IMR-90 (cell line): ENCODE data around the gene UNC13C. TPM values are rescaled to one million over a fixed set of nuclear protein-coding genes. Genes with fewer than 3 reads are reported as not detected.

Source experiments
- ATAC-seq: fragments of 200-7000 bp; cut with Tn5 transposase; 2 replicates; pipeline ENCODE4 v1.9.1; 2020; ENCODE audit warnings: low read depth, mild to moderate bottlenecking, moderate library complexity
- BruUV-seq: library from RNA; stranded (reverse); fragments of 400-500 nt; replicated peaks from 2 replicates; lab custom pipeline; 2021; lab: Mats Ljungman, UMichigan
- CTCF ChIA-PET: fragments of 300-600 bp; formaldehyde crosslinking; extraction: SDS; loops from one replicate; lab custom pipeline; 2021; ENCODE audit warnings: antibody characterized with exemption; lab: Yijun Ruan, JAX
- POLR2A ChIA-PET: fragments of 300-600 bp; sonication (Branson Sonifier 250); formaldehyde crosslinking; loops from one replicate; lab custom pipeline; 2022; ENCODE audit warnings: antibody characterized with exemption; ENCODE audit not compliant: unreplicated experiment; lab: Charles Lee
- DNase-seq: peaks from one replicate; pipeline ENCODE4 v3.0.0; 2013
- H2AFZ ChIP-seq: replicated peaks from 2 replicates; pipeline ENCODE3; 2013; ENCODE audit warnings: low read length, mild to moderate bottlenecking; ENCODE audit not compliant: poor library complexity
- H2AK5ac ChIP-seq: 2 replicates; pipeline ENCODE4 v1.6.1; 2013; ENCODE audit warnings: low read depth, low read length, inconsistent platforms
- H2AK9ac ChIP-seq: replicated peaks from 2 replicates; pipeline ENCODE3; 2013; ENCODE audit warnings: mild to moderate bottlenecking, low read depth, low read length, moderate library complexity; ENCODE audit not compliant: poor library complexity
- H2BK120ac ChIP-seq: 2 replicates; pipeline ENCODE4 v1.6.1; 2013; ENCODE audit warnings: low read depth, low read length, inconsistent platforms
- H2BK15ac ChIP-seq: 3 replicates; pipeline ENCODE4 v1.6.1; 2013; ENCODE audit warnings: low read depth, low read length, inconsistent platforms
- H2BK20ac ChIP-seq: 2 replicates; pipeline ENCODE4 v1.6.1; 2013; ENCODE audit warnings: low read depth, mild to moderate bottlenecking, inconsistent platforms, low read length, moderate library complexity
- H2BK5ac ChIP-seq: 2 replicates; pipeline ENCODE4 v1.6.1; 2013; ENCODE audit warnings: mild to moderate bottlenecking, low read depth, low read length, inconsistent platforms; ENCODE audit not compliant: poor library complexity, severe bottlenecking
- H3K14ac ChIP-seq: replicated peaks from 2 replicates; pipeline ENCODE4 v1.6.1; 2013; ENCODE audit warnings: low read depth, low read length, inconsistent platforms
- H3K18ac ChIP-seq: 2 replicates; pipeline ENCODE4 v1.6.1; 2013; ENCODE audit warnings: low read depth, low read length, control low read depth
- H3K23ac ChIP-seq: 2 replicates; pipeline ENCODE4 v1.6.1; 2013; ENCODE audit warnings: low read depth, low read length, inconsistent platforms
- H3K27ac ChIP-seq: 2 replicates; pipeline ENCODE4 v1.5.1; 2013; ENCODE audit warnings: mild to moderate bottlenecking, control low read depth, low read length; ENCODE audit not compliant: insufficient read depth
- H3K27me3 ChIP-seq: 2 replicates; pipeline ENCODE4 v1.6.1; 2013; ENCODE audit warnings: low read length; ENCODE audit not compliant: control insufficient read depth, insufficient read depth
- H3K36me3 ChIP-seq: 2 replicates; pipeline ENCODE4 v1.6.1; 2013; ENCODE audit warnings: low read length, mixed read lengths; ENCODE audit not compliant: control insufficient read depth, insufficient read depth
- H3K4ac ChIP-seq: 2 replicates; pipeline ENCODE4 v1.6.1; 2013; ENCODE audit warnings: low read depth, low read length, inconsistent platforms
- H3K4me1 ChIP-seq: 2 replicates; pipeline ENCODE4 v1.6.1; 2013; ENCODE audit warnings: low read length, mixed read lengths; ENCODE audit not compliant: control insufficient read depth, insufficient read depth
- H3K4me2 ChIP-seq: 2 replicates; pipeline ENCODE4 v1.6.1; 2013; ENCODE audit warnings: low read depth, mild to moderate bottlenecking, control low read depth, low read length, moderate library complexity
- H3K4me3 ChIP-seq: 2 replicates; pipeline ENCODE4 v1.5.1; 2013; ENCODE audit warnings: low read depth, mild to moderate bottlenecking, control low read depth, low read length, moderate library complexity; ENCODE audit not compliant: insufficient read depth
- H3K56ac ChIP-seq: 2 replicates; pipeline ENCODE4 v1.6.1; 2013; ENCODE audit warnings: low read length, inconsistent platforms; ENCODE audit not compliant: insufficient read depth; ENCODE audit errors: extremely low read depth
- H3K79me1 ChIP-seq, 2 experiments: 2 replicates each; pipeline ENCODE4 v1.6.1; 2013; ENCODE audit warnings: low read length in 2 of 2, inconsistent platforms in 1 of 2, low read depth in 1 of 2
- H3K9ac ChIP-seq: 2 replicates; pipeline ENCODE4 v1.6.1; 2013; ENCODE audit warnings: low read depth, low read length, control low read depth
- H3K9me1 ChIP-seq: 2 replicates; pipeline ENCODE4 v1.6.1; 2013; ENCODE audit warnings: low read length, inconsistent platforms; ENCODE audit not compliant: insufficient read depth
- H3K9me3 ChIP-seq: 2 replicates; pipeline ENCODE4 v1.6.1; 2013; ENCODE audit warnings: low read length; ENCODE audit not compliant: control insufficient read depth, insufficient read depth
- H4K20me1 ChIP-seq: 2 replicates; pipeline ENCODE4 v1.6.1; 2013; ENCODE audit warnings: low read length, inconsistent platforms; ENCODE audit not compliant: insufficient read depth
- H4K5ac ChIP-seq: 2 replicates; pipeline ENCODE4 v1.6.1; 2013; ENCODE audit warnings: mild to moderate bottlenecking, low read depth, low read length, control low read depth
- H4K8ac ChIP-seq, 2 experiments: 2 replicates each; pipeline ENCODE4 v1.6.1; 2013; ENCODE audit warnings: low read depth in 2 of 2, low read length in 2 of 2, control low read depth in 1 of 2, inconsistent platforms in 1 of 2
- H4K91ac ChIP-seq: 2 replicates; pipeline ENCODE4 v1.6.1; 2013; ENCODE audit warnings: low read depth, low read length, inconsistent platforms; ENCODE audit not compliant: insufficient read depth
- BHLHE40 ChIP-seq: fragments of 150-350 bp; IDR thresholded peaks from 2 replicates; pipeline ENCODE4 v1.6.1; 2016; ENCODE audit warnings: mild to moderate bottlenecking, low read depth, low read length
- CEBPB ChIP-seq: IDR thresholded peaks from 2 replicates; pipeline ENCODE4 v1.6.1; 2012; ENCODE audit warnings: low read depth, low read length, improper control_type of control experiment
- CHD1 ChIP-seq: IDR thresholded peaks from 2 replicates; pipeline ENCODE4 v1.6.1; 2012; ENCODE audit warnings: low read depth, low read length, improper control_type of control experiment
- FOS ChIP-seq: fragments of 150-350 bp; IDR thresholded peaks from 2 replicates; pipeline ENCODE4 v1.6.1; 2016; ENCODE audit warnings: low read depth, low read length
- MAFK ChIP-seq: IDR thresholded peaks from 2 replicates; pipeline ENCODE4 v1.6.1; 2012; ENCODE audit warnings: low read depth, low read length, improper control_type of control experiment
- MAZ ChIP-seq: IDR thresholded peaks from 2 replicates; pipeline ENCODE4 v1.6.1; 2012; ENCODE audit warnings: low read depth, mild to moderate bottlenecking, low read length, improper control_type of control experiment, moderate library complexity, borderline replicate concordance
- MXI1 ChIP-seq: IDR thresholded peaks from 2 replicates; pipeline ENCODE4 v1.6.1; 2012; ENCODE audit warnings: low read depth, mild to moderate bottlenecking, low read length, moderate library complexity, borderline replicate concordance
- NFE2L2 ChIP-seq: fragments of 150-350 bp; IDR thresholded peaks from 2 replicates; pipeline ENCODE4 v1.6.1; 2016; ENCODE audit warnings: low read depth, mild to moderate bottlenecking, low read length
- POLR2A ChIP-seq: IDR thresholded peaks from 2 replicates; pipeline ENCODE4 v1.6.1; 2012; ENCODE audit warnings: mild to moderate bottlenecking, low read depth, low read length
- RAD21 ChIP-seq: IDR thresholded peaks from 2 replicates; pipeline ENCODE4 v1.6.1; 2012; ENCODE audit warnings: low read length, improper control_type of control experiment
- RCOR1 ChIP-seq: IDR thresholded peaks from 2 replicates; pipeline ENCODE4 v1.6.1; 2012; ENCODE audit warnings: mild to moderate bottlenecking, low read length, improper control_type of control experiment; ENCODE audit not compliant: insufficient replicate concordance
- RFX5 ChIP-seq: IDR thresholded peaks from 2 replicates; pipeline ENCODE4 v1.8.0; 2012; ENCODE audit warnings: low read depth, mild to moderate bottlenecking, low read length, moderate library complexity
- SMC3 ChIP-seq: fragments of 150-350 bp; IDR thresholded peaks from 2 replicates; pipeline ENCODE4 v1.6.1; 2016; ENCODE audit warnings: low read depth, mild to moderate bottlenecking, antibody characterized with exemption, low read length, moderate library complexity
- WGBS, 2 experiments: methylation state at CpG; one replicate each; pipeline versions ENCODE4 v1.1.5 to v1.1.7; 2013; ENCODE audit warnings: missing lambda C conversion rate in 2 of 2; ENCODE audit not compliant: insufficient read length in 1 of 2; ENCODE audit errors: extremely low coverage in 2 of 2; 5-methylcytosine and 5-hydroxymethylcytosine counted together
- dilution Hi-C: fragments of 300-500 bp; cut with HindIII; formaldehyde crosslinking; loops from one replicate; pipeline ENCODE4 v1.14.3; 2018; ENCODE audit warnings: low sequenced_read_pairs; ENCODE audit not compliant: unreplicated experiment
- in situ Hi-C: fragments of 300-500 bp; cut with MboI; formaldehyde crosslinking; loops from 3 replicates; pipeline ENCODE4 v1.14.3; 2019; ENCODE audit warnings: low sequenced_read_pairs, inconsistent platforms, mixed read lengths
- intact Hi-C: fragments of 100-400 bp; cut with micrococcal nuclease; formaldehyde crosslinking; loops from 2 replicates; pipeline ENCODE4 v1.10.0; 2022
- polyA plus RNA-seq, 3 experiments: library from polyadenylated mRNA; depleted of rRNA; stranded (reverse); fragments of >200 nt; gene quantifications; 2 replicates each; pipeline ENCODE4 v1.2.3, GENCODE V29; 2012; ENCODE audit warnings: low replicate concordance in 1 of 3
- total RNA-seq: library from RNA; depleted of rRNA; stranded (reverse); fragments of >200 nt; gene quantifications from 2 replicates; pipeline ENCODE4 v1.2.3, GENCODE V29; 2012
- TF ChIP-seq, protein P1 (sequence below): fragments of 150-350 bp; IDR thresholded peaks from 2 replicates; pipeline ENCODE4 v1.6.1; 2016; ENCODE audit warnings: low read depth, mild to moderate bottlenecking, low read length, moderate library complexity, borderline replicate concordance
- TF ChIP-seq, protein P2 (sequence below): fragments of 150-350 bp; IDR thresholded peaks from 2 replicates; pipeline ENCODE4 v1.6.1; 2017; ENCODE audit warnings: mild to moderate bottlenecking, antibody characterized with exemption, low read length, low read depth
- TF ChIP-seq, protein P3 (sequence below): conservative IDR thresholded peaks from 2 replicates; pipeline ENCODE4 v1.5.1; 2012; ENCODE audit warnings: mild to moderate bottlenecking, low read depth, low read length, improper control_type of control experiment

Gene UNC13C
- total and polyA plus RNA-seq, 2 of the 4 experiments (the other 2 are of a cell fraction), result not detected

DNA sequence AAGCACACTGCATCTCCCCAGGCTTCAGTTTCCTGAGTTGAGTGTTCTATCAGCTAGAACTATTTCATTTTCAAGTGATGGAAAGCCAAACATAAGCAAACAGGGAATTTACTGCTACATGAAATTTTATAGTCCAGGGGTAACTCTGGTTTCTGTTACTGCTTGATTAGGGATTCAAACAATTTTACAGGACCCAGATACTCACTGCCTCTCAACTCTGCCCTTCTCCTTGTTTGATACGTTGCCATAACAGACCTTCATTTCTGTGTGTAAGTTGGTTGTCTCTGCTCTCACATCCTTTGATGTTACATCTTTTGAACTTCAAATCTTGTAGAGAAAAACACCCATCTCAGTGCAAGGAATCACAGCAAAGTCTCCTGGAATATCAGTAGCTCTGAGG, 572.7 kb downstream of the UNC13C start:
- no peak for ATAC-seq
- H3K56ac ChIP-seq, result no peak overlapping the region
- H2BK5ac ChIP-seq, result no peak overlapping the region
- no peak overlapping the region for H2BK15ac ChIP-seq
- no peak overlapping the region for H2AK9ac ChIP-seq
- H2BK120ac ChIP-seq, result no peak overlapping the region
- no TSS peak for BruUV-seq
- no peak overlapping the region for H4K91ac ChIP-seq
- no peaks in the 10 kb centered on the region for H3K36me3 ChIP-seq
- H2BK20ac ChIP-seq, result no peak overlapping the region
- H4K20me1 ChIP-seq, result no peaks in the 10 kb centered on the region
- H2AFZ ChIP-seq, result no peak overlapping the region
- ChIA-PET CTCF (no interaction called here), POLR2A (no interaction called here)
- no peak overlapping the region for H2AK5ac ChIP-seq
- intact Hi-C loops (no loop called here), dilution Hi-C loops (no loop called here), in situ Hi-C loops (no loop called here)
- no peak overlapping the region for H3K27ac ChIP-seq
- H3K9ac ChIP-seq, result no peak overlapping the region
- H3K4me2 ChIP-seq, result no peak overlapping the region
- H3K14ac ChIP-seq, result no peak overlapping the region
- no CpG with 5 or more reads among the region's 1 CpG for WGBS, 2 experiments
- DNase-seq, result no peak
- TF ChIP-seq MAFK (no peak), SMC3 (no peak), RCOR1 (no peak), MXI1 (no peak), POLR2A (no peak), RFX5 (no peak), BHLHE40 (no peak), FOS (no peak), NFE2L2 (no peak), RAD21 (no peak), CHD1 (no peak), MAZ (no peak), CEBPB (no peak)
- TF ChIP-seq, protein P1, sequence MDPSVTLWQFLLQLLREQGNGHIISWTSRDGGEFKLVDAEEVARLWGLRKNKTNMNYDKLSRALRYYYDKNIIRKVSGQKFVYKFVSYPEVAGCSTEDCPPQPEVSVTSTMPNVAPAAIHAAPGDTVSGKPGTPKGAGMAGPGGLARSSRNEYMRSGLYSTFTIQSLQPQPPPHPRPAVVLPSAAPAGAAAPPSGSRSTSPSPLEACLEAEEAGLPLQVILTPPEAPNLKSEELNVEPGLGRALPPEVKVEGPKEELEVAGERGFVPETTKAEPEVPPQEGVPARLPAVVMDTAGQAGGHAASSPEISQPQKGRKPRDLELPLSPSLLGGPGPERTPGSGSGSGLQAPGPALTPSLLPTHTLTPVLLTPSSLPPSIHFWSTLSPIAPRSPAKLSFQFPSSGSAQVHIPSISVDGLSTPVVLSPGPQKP, result no peak
- TF ChIP-seq, protein P2, sequence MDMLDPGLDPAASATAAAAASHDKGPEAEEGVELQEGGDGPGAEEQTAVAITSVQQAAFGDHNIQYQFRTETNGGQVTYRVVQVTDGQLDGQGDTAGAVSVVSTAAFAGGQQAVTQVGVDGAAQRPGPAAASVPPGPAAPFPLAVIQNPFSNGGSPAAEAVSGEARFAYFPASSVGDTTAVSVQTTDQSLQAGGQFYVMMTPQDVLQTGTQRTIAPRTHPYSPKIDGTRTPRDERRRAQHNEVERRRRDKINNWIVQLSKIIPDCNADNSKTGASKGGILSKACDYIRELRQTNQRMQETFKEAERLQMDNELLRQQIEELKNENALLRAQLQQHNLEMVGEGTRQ, result no peak
- TF ChIP-seq, protein P3, sequence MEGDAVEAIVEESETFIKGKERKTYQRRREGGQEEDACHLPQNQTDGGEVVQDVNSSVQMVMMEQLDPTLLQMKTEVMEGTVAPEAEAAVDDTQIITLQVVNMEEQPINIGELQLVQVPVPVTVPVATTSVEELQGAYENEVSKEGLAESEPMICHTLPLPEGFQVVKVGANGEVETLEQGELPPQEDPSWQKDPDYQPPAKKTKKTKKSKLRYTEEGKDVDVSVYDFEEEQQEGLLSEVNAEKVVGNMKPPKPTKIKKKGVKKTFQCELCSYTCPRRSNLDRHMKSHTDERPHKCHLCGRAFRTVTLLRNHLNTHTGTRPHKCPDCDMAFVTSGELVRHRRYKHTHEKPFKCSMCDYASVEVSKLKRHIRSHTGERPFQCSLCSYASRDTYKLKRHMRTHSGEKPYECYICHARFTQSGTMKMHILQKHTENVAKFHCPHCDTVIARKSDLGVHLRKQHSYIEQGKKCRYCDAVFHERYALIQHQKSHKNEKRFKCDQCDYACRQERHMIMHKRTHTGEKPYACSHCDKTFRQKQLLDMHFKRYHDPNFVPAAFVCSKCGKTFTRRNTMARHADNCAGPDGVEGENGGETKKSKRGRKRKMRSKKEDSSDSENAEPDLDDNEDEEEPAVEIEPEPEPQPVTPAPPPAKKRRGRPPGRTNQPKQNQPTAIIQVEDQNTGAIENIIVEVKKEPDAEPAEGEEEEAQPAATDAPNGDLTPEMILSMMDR, result no peak
- H3K27me3 ChIP-seq, result no peaks in the 10 kb centered on the region
- no peak overlapping the region for H4K5ac ChIP-seq
- no peaks in the 10 kb centered on the region for H3K4me1 ChIP-seq
- H3K79me1 ChIP-seq, result no peaks in the 10 kb centered on the region
- no peak overlapping the region for H3K4me3 ChIP-seq
- no peak overlapping the region for H3K4ac ChIP-seq
- no peak overlapping the region for H3K23ac ChIP-seq
- H3K9me1 ChIP-seq, result no peaks in the 10 kb centered on the region
- no peaks in the 10 kb centered on the region for H3K9me3 ChIP-seq
- H4K8ac ChIP-seq, result no peak overlapping the region
- no peak overlapping the region for H3K18ac ChIP-seq
